ENCODE measurements around the gene CNGB1. TPM values are rescaled to one million over a fixed set of nuclear protein-coding genes. Genes with fewer than 3 reads are reported as not detected.

Gene CNGB1
- total RNA-seq, 3 donors from 2014 or later, result 0.14 to 2.0 (median 0.55) TPM

DNA sequence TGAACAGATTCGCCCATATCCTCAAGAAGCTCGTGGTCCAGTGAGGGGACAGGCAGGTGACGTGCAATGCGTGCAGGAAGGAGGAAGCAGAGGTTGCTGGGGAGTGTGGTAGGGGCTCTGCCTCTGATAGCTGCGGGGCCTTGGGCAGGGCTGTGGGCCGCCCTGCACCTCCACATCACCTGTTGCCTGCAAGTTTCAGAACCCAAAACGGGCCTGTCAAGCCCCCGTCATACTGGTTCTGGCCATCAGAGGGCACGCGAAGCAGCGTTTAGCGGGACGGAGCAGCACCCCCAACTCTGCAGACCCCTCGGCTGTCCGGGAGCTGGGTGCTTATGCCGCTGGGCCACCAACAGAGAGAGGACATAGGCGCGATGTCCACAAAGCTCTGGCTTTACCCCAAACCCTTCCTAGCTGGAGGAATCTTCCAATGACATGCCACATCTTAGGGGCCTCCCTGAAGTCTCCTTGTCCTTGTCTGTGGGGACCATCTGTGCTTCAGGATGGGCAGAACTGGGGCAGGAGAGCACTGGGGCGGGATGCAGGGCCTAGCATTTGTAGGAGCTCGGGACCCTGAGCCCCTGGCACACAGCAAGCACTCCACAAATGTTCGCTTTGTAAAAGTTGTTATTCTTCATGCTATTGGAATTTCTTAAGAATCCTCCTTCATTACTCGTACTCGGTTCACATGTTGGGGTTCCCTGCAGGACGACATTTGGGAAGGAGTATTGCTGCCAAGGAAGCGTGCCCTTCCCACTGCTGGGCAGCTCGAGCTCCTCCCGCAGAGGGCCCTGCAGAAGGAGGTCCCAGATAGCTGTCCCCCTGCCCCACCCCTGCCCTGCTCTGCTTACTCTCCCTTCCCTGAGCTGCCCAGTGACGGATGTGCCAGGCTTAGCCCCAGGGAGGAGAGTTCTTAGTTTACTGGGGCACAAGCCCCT is 64.3 kb downstream of the CNGB1 start:
- TF ChIP-seq, protein P1, sequence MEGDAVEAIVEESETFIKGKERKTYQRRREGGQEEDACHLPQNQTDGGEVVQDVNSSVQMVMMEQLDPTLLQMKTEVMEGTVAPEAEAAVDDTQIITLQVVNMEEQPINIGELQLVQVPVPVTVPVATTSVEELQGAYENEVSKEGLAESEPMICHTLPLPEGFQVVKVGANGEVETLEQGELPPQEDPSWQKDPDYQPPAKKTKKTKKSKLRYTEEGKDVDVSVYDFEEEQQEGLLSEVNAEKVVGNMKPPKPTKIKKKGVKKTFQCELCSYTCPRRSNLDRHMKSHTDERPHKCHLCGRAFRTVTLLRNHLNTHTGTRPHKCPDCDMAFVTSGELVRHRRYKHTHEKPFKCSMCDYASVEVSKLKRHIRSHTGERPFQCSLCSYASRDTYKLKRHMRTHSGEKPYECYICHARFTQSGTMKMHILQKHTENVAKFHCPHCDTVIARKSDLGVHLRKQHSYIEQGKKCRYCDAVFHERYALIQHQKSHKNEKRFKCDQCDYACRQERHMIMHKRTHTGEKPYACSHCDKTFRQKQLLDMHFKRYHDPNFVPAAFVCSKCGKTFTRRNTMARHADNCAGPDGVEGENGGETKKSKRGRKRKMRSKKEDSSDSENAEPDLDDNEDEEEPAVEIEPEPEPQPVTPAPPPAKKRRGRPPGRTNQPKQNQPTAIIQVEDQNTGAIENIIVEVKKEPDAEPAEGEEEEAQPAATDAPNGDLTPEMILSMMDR (IDR thresholded peaks at IDR 0.05), result no peak
- DNase-seq (peak in 1 of 3 donors; percentile 12), ATAC-seq (peak; percentile 25)
- H3K4me3 ChIP-seq, result no peak overlapping the region
- H3K9me3 ChIP-seq, result no peaks in the 10 kb centered on the region
- H3K36me3 ChIP-seq (ENCODE audit: low read depth), result no peaks in the 10 kb centered on the region
- no peaks in the 10 kb centered on the region for H3K4me1 ChIP-seq (ENCODE audit: low read depth)
- intact Hi-C loops (cut with DNase I, micrococcal nuclease), result no loop called here

DNA sequence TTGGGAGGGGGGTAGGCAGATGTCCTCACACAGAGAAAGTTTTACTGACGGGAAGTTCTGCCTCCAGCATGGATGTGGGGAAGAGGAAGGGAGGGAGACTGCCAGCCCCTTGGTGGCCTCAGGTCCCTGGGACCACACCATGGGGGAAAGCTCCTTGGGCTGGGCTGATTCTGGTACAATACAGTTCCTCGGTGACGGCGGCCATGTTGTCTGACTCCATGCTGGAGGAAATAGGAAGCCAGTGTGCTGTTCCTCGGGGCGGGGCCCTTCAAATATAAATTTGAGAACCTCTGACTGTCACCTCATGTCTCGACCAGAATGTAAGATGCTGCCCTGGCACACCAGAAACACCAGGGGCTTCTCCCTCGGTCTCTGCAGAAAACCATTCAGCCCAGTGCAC is 66.8 kb downstream of the CNGB1 start:
- no peaks in the 10 kb centered on the region for H3K36me3 ChIP-seq (ENCODE audit: low read depth)
- H3K4me3 ChIP-seq, result no peak overlapping the region
- ATAC-seq (no peak), DNase-seq (no peak)
- intact Hi-C loops (cut with DNase I, micrococcal nuclease), result loop anchor here in 1 of 2 donors (5.0 kb wide), 1 partner anchor 98 kb away; the partner anchor contains the start of genes USB1 and ZNF319
- TF ChIP-seq, protein P1 (IDR thresholded peaks at IDR 0.05), result no peak
- no peaks in the 10 kb centered on the region for H3K9me3 ChIP-seq
- no peaks in the 10 kb centered on the region for H3K4me1 ChIP-seq (ENCODE audit: low read depth)

- Histone ChIP-seq H3K4me1 (ENCODE audit: low read depth) (no peaks in the 10 kb centered on the region), H3K4me3 (no peak overlapping the region), H3K9me3 (no peaks in the 10 kb centered on the region), H3K36me3 (ENCODE audit: low read depth) (no peaks in the 10 kb centered on the region)
- ATAC-seq, result peak; percentile 56
- peak in 1 of 3 donors; percentile 30 for DNase-seq
- TF ChIP-seq, protein P1 (IDR thresholded peaks at IDR 0.05), result no peak
- intact Hi-C loops (cut with DNase I, micrococcal nuclease), result loop anchor here in 1 of 2 donors (5.0 kb wide), 1 partner anchor 99 kb away; the partner anchor contains the start of genes USB1 and ZNF319
Observed at GRCh38 chr16:57903656-57904055, 67.3 kb downstream of the CNGB1 start.

GRCh38 chr16:57901480-57902069 is 69.4 kb downstream of the CNGB1 start:
- DNase-seq, result no peak
- no peaks in the 10 kb centered on the region for H3K9me3 ChIP-seq
- intact Hi-C loops (cut with DNase I, micrococcal nuclease), result loop anchor here in 1 of 2 donors (5.0 kb wide), 1 partner anchor 101 kb away; the partner anchor contains the start of genes USB1 and ZNF319
- TF ChIP-seq, protein P1 (IDR thresholded peaks at IDR 0.05), result no peak
- no peak overlapping the region for H3K4me3 ChIP-seq
- no peaks in the 10 kb centered on the region for H3K36me3 ChIP-seq (ENCODE audit: low read depth)
- no peaks in the 10 kb centered on the region for H3K4me1 ChIP-seq (ENCODE audit: low read depth)
- ATAC-seq, result no peak

DNA sequence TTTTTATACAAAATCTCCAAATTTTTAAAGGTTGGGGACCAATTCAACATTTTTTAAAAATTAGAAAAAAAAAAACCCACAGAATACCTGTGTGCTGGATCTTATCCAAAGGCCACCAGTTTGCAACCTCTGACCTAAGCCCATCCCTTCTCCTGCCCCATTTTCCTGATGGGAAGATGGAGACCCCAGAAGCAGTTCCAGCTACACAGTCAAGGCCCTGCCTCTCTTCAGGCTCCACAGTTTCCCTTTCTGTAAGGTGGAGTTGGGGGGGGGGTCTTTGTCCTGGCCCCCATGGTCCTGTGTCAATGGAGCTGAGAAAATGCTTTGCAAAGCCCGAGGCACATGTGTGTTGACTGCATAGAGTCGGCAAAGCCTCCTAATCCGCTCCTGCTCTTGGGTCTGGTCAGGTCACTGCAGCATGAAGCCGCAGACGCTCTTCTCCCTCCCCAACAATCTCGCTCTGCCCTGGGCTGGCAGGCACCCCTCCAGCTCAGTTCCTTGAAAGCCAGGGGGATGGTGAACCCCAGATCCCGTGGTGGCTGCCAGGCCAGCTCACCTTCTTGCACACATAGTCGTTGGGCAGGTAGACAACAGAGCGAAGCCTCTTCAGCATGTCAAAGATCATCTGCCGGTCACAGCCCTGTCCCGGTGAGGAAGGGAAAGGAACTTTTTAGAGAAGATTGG is 70.0 kb downstream of the CNGB1 start:
- ATAC-seq (no peak), DNase-seq (no peak)
- TF ChIP-seq, protein P1 (IDR thresholded peaks at IDR 0.05), result no peak
- Histone ChIP-seq H3K4me1 (ENCODE audit: low read depth) (no peaks in the 10 kb centered on the region), H3K4me3 (no peak overlapping the region), H3K36me3 (ENCODE audit: low read depth) (no peaks in the 10 kb centered on the region), H3K9me3 (no peaks in the 10 kb centered on the region)
- intact Hi-C loops (cut with DNase I, micrococcal nuclease), result loop anchor here in 1 of 2 donors (5.0 kb wide), 1 partner anchor 101 kb away; the partner anchor contains the start of genes USB1 and ZNF319

Measured in mucosa of descending colon (tissue), 3 donors.